Neural progenitor cell (in vitro differentiated cells): ENCODE measurements around the gene IER5. TPM values are rescaled to one million over a fixed set of nuclear protein-coding genes. Genes with fewer than 3 reads are reported as not detected.

Source experiments
- DNase-seq: peaks from one replicate; pipeline ENCODE4 v3.0.0-alpha.2; 2016; ENCODE audit warnings: low spot score
- H2AFZ ChIP-seq: fragments of 200-600 bp; sonication (generic); replicated peaks from 2 replicates; pipeline ENCODE4 v1.6.1; 2016; ENCODE audit warnings: antibody characterized with exemption
- H3F3A ChIP-seq: fragments of 200-600 bp; sonication (generic); 2 replicates; pipeline ENCODE4 v1.6.1; 2016; ENCODE audit warnings: antibody characterized with exemption, low read depth
- H3K27ac ChIP-seq: fragments of 200-600 bp; sonication (generic); 2 replicates; pipeline ENCODE4 v1.5.1; 2016; ENCODE audit warnings: mild to moderate bottlenecking
- H3K27me3 ChIP-seq: fragments of 200-600 bp; sonication (generic); 2 replicates; pipeline ENCODE4 v1.6.1; 2016; ENCODE audit warnings: mild to moderate bottlenecking, moderate library complexity
- H3K36me3 ChIP-seq: fragments of 200-600 bp; sonication (generic); 2 replicates; pipeline ENCODE4 v1.5.1; 2016
- H3K4me1 ChIP-seq: fragments of 200-600 bp; sonication (generic); 2 replicates; pipeline ENCODE4 v1.6.1; 2016; ENCODE audit warnings: mixed run types
- H3K4me2 ChIP-seq: fragments of 200-600 bp; sonication (generic); 2 replicates; pipeline ENCODE4 v1.6.1; 2016
- H3K4me3 ChIP-seq: fragments of 200-600 bp; sonication (generic); 2 replicates; pipeline ENCODE4 v1.5.1; 2016
- H3K79me2 ChIP-seq: fragments of 200-600 bp; sonication (generic); 2 replicates; pipeline ENCODE4 v1.6.1; 2016; ENCODE audit warnings: low read depth
- H3K9ac ChIP-seq: fragments of 200-600 bp; sonication (generic); 2 replicates; pipeline ENCODE4 v1.6.1; 2016
- H3K9me3 ChIP-seq: fragments of 200-600 bp; sonication (generic); 2 replicates; pipeline ENCODE4 v1.5.1; 2016; ENCODE audit warnings: low read depth
- H4K20me1 ChIP-seq: fragments of 200-600 bp; sonication (generic); 2 replicates; pipeline ENCODE4 v1.6.1; 2016; ENCODE audit warnings: low read depth
- H3K27ac Mint-ChIP-seq: 3 replicates; pipeline ENCODE4 v1.8.0; 2021; ENCODE audit warnings: mixed read lengths
- H3K27me3 Mint-ChIP-seq: 2 replicates; pipeline ENCODE4 v1.8.0; 2022; ENCODE audit warnings: low read depth, mild to moderate bottlenecking, inconsistent platforms, moderate library complexity, mixed read lengths; ENCODE audit not compliant: insufficient read depth
- H3K36me3 Mint-ChIP-seq: 3 replicates; pipeline ENCODE4 v1.8.0; 2021; ENCODE audit warnings: mixed read lengths
- H3K4me1 Mint-ChIP-seq: 3 replicates; pipeline ENCODE4 v1.8.0; 2021; ENCODE audit warnings: mixed read lengths
- H3K4me3 Mint-ChIP-seq: 3 replicates; pipeline ENCODE4 v1.8.0; 2021; ENCODE audit warnings: mild to moderate bottlenecking, moderate library complexity, mixed read lengths
- H3K9me3 Mint-ChIP-seq: 3 replicates; pipeline ENCODE4 v1.8.0; 2020; ENCODE audit warnings: mixed read lengths
- EZH2 ChIP-seq: fragments of 200-600 bp; sonication (generic); IDR thresholded peaks from 2 replicates; pipeline ENCODE4 v1.6.1; 2017; ENCODE audit warnings: antibody characterized with exemption, mild to moderate bottlenecking, moderate library complexity
- EZH2phosphoT487 ChIP-seq: fragments of 200-600 bp; sonication (generic); IDR thresholded peaks from 2 replicates; pipeline ENCODE4 v1.6.1; 2017; ENCODE audit warnings: antibody characterized with exemption
- total RNA-seq: library from RNA; depleted of rRNA; stranded (reverse); fragments of >200 nt; gene quantifications from 2 replicates; pipeline ENCODE4 v1.2.3, GENCODE V29; 2015; ENCODE audit warnings: low replicate concordance
- TF ChIP-seq, protein P1 (sequence below): fragments of 200-600 bp; sonication (generic); IDR thresholded peaks from 2 replicates; pipeline ENCODE4 v1.5.1; 2017; ENCODE audit warnings: antibody characterized with exemption, mild to moderate bottlenecking

IER5 gene
- total RNA-seq, 1 donor from 2014 or later: 8.0 TPM

DNA sequence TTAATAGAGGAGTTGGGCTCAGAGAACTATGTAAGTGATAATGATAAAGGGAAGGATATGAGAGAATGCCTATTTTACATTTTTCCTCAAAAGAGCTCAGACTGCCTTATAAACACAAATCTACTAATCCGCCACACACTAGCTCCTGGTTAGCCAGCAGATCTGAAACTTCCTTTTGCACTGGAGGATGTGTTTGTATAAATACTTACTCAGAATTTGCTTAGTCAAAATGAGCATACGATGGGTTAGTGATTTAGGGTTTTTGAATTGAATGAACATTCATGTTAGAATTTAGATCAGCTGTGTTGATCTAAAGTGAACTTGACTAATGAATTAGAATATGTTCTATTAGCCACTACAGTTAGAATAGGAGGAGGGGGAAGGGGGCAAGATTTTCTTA is 9.1 kb upstream of the IER5 start:
- no peak overlapping the region for H3K4me2 ChIP-seq
- DNase-seq: no peak
- H3K27me3 ChIP-seq: no peaks in the 10 kb centered on the region
- Mint-ChIP-seq H3K4me1 (peaks cover 35% of the 10 kb centered on the region), H3K36me3 (no peaks in the 10 kb centered on the region), H3K27ac (no peak overlapping the region), H3K27me3 (peaks cover 5% of the 10 kb centered on the region), H3K9me3 (no peaks in the 10 kb centered on the region), H3K4me3 (no peak overlapping the region)
- H3K9ac ChIP-seq: no peak overlapping the region
- no peaks in the 10 kb centered on the region for H3K9me3 ChIP-seq
- H3K79me2 ChIP-seq: no peaks in the 10 kb centered on the region
- no peak overlapping the region for H2AFZ ChIP-seq
- TF ChIP-seq EZH2: no peak
- no peak for TF ChIP-seq EZH2phosphoT487
- TF ChIP-seq, protein P1, sequence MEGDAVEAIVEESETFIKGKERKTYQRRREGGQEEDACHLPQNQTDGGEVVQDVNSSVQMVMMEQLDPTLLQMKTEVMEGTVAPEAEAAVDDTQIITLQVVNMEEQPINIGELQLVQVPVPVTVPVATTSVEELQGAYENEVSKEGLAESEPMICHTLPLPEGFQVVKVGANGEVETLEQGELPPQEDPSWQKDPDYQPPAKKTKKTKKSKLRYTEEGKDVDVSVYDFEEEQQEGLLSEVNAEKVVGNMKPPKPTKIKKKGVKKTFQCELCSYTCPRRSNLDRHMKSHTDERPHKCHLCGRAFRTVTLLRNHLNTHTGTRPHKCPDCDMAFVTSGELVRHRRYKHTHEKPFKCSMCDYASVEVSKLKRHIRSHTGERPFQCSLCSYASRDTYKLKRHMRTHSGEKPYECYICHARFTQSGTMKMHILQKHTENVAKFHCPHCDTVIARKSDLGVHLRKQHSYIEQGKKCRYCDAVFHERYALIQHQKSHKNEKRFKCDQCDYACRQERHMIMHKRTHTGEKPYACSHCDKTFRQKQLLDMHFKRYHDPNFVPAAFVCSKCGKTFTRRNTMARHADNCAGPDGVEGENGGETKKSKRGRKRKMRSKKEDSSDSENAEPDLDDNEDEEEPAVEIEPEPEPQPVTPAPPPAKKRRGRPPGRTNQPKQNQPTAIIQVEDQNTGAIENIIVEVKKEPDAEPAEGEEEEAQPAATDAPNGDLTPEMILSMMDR: no peak
- H4K20me1 ChIP-seq: no peaks in the 10 kb centered on the region
- no peak overlapping the region for H3K27ac ChIP-seq
- H3K36me3 ChIP-seq: no peaks in the 10 kb centered on the region
- peaks cover 22% of the 10 kb centered on the region for H3F3A ChIP-seq
- H3K4me1 ChIP-seq: peaks cover 34% of the 10 kb centered on the region
- no peak overlapping the region for H3K4me3 ChIP-seq

DNA sequence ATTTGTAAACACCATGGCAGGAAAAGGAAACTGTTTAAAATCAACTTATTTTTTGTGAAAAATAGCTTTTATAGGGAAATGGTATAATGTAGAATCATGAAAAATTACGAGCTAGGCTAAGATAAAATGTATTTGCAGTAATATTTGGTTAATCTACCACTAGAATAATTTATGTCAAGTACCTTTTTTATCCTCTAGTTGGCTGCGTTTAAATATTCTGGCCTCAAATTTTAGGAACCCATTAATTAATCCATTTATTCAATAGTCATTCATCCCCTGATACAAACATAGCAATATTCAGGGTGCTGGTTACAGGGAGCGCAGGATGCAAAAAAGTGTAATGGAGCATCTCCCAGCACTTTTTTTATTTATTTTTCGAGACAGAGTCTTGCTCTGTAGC is 8.6 kb upstream of the IER5 start:
- no peak for TF ChIP-seq EZH2
- no peak for TF ChIP-seq EZH2phosphoT487
- TF ChIP-seq, protein P1: no peak
- H3K4me2 ChIP-seq: no peak overlapping the region
- H3K9me3 ChIP-seq: no peaks in the 10 kb centered on the region
- H3K36me3 Mint-ChIP-seq: no peaks in the 10 kb centered on the region
- H3K4me3 Mint-ChIP-seq: no peak overlapping the region
- H3K79me2 ChIP-seq: no peaks in the 10 kb centered on the region
- H3K9me3 Mint-ChIP-seq: no peaks in the 10 kb centered on the region
- no peak overlapping the region for H3K27ac ChIP-seq
- no peaks in the 10 kb centered on the region for H3K36me3 ChIP-seq
- H4K20me1 ChIP-seq: no peaks in the 10 kb centered on the region
- DNase-seq: no peak
- H3K27me3 ChIP-seq: no peaks in the 10 kb centered on the region
- H3K4me1 ChIP-seq: peaks cover 34% of the 10 kb centered on the region
- H3K9ac ChIP-seq: no peak overlapping the region
- H2AFZ ChIP-seq: no peak overlapping the region
- peaks cover 37% of the 10 kb centered on the region for H3K4me1 Mint-ChIP-seq
- no peak overlapping the region for H3K4me3 ChIP-seq
- H3F3A ChIP-seq: peaks cover 22% of the 10 kb centered on the region
- H3K27ac Mint-ChIP-seq: no peak overlapping the region
- H3K27me3 Mint-ChIP-seq: peaks cover 5% of the 10 kb centered on the region

DNA sequence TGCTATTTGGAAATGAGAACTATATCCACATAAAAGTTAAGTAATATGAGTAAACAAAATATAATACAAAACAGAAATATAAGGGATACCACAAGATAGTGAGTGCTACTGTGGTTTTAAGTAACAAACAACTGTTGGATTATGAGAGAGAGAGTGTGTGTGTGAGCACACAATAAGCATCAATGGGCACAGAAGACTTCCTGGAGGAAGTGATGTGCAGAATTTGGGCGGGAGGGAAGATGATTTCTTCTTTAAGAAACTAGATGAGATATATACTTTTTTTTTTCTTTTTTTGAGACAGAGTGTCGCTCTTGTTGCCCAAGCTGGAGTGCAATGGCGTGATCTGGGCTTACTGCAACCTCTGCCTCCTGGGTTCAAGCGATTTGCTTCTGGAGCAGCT is 7.9 kb upstream of the IER5 start:
- Histone ChIP-seq H3K9ac (no peak overlapping the region), H2AFZ (no peak overlapping the region), H3K36me3 (no peaks in the 10 kb centered on the region), H3K27me3 (no peaks in the 10 kb centered on the region), H3K4me2 (no peak overlapping the region), H3K4me1 (peaks cover 29% of the 10 kb centered on the region), H3K79me2 (no peaks in the 10 kb centered on the region), H3K4me3 (no peak overlapping the region), H3K27ac (no peak overlapping the region), H3K9me3 (no peaks in the 10 kb centered on the region), H4K20me1 (no peaks in the 10 kb centered on the region), H3F3A (peaks cover 18% of the 10 kb centered on the region)
- TF ChIP-seq EZH2: no peak
- TF ChIP-seq, protein P1: no peak
- TF ChIP-seq EZH2phosphoT487: no peak
- Mint-ChIP-seq H3K27ac (no peak overlapping the region), H3K27me3 (peaks cover 5% of the 10 kb centered on the region), H3K36me3 (no peaks in the 10 kb centered on the region), H3K9me3 (no peaks in the 10 kb centered on the region), H3K4me3 (no peak overlapping the region), H3K4me1 (peaks cover 37% of the 10 kb centered on the region)
- no peak for DNase-seq
